Measurements from ENCODE around the gene TRIM41.

DNA sequence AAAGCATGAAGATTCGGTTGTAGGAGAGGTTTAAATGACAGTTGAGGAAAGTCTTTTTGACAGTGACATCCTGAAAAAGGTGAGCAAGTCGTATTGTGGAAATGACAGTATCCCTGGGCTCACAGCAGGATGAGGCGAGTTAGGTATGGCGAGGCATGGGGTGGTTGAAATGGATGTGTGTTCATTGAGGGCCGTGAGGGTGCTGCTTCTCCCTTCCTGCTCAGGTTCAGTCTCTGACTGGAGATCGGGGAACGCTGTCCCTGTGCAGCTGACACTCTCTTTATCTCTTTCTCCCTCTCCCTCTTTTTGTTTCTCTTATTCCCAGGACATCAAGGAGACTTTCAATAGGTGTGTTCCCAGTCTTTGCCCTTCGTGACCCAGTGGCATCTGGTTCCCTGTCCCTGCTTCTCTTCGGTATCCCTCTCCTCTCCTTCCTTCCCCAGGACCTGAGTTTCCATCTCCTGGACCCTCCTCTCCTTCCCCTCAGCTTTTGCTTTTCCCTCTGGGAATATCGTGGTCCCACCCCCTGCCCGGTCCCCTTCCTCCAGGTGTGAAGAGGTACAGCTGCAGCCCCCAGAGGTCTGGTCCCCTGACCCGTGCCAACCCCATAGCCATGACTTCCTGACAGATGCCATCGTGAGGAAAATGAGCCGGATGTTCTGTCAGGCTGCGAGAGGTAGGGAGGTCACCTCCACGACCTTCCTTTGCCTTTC, 10.2 kb downstream of the TRIM41 start:
- TF ChIP-seq, protein P1, sequence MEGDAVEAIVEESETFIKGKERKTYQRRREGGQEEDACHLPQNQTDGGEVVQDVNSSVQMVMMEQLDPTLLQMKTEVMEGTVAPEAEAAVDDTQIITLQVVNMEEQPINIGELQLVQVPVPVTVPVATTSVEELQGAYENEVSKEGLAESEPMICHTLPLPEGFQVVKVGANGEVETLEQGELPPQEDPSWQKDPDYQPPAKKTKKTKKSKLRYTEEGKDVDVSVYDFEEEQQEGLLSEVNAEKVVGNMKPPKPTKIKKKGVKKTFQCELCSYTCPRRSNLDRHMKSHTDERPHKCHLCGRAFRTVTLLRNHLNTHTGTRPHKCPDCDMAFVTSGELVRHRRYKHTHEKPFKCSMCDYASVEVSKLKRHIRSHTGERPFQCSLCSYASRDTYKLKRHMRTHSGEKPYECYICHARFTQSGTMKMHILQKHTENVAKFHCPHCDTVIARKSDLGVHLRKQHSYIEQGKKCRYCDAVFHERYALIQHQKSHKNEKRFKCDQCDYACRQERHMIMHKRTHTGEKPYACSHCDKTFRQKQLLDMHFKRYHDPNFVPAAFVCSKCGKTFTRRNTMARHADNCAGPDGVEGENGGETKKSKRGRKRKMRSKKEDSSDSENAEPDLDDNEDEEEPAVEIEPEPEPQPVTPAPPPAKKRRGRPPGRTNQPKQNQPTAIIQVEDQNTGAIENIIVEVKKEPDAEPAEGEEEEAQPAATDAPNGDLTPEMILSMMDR (tag by site-specific recombination; IDR thresholded peaks at IDR 0.05), result no peak
- no peak for TF ChIP-seq ZNF324 (tag by site-specific recombination; IDR thresholded peaks at IDR 0.05)
- no peak for TF ChIP-seq ZNF138 (tag by site-specific recombination; IDR thresholded peaks at IDR 0.05; ENCODE audit: borderline replicate concordance)
- TF ChIP-seq ZNF274 (IDR thresholded peaks at IDR 0.05; ENCODE audit: low read length), result no peak
- TF ChIP-seq ZNF274 (tag by site-specific recombination; IDR thresholded peaks at IDR 0.05; ENCODE audit: borderline replicate concordance), result no peak
- no peak for TF ChIP-seq ZNF394 (tag by site-specific recombination; IDR thresholded peaks at IDR 0.05; ENCODE audit: borderline replicate concordance)
- no peak for TF ChIP-seq ZSCAN16 (tag by site-specific recombination; IDR thresholded peaks at IDR 0.05)
- TF ChIP-seq, protein P2, sequence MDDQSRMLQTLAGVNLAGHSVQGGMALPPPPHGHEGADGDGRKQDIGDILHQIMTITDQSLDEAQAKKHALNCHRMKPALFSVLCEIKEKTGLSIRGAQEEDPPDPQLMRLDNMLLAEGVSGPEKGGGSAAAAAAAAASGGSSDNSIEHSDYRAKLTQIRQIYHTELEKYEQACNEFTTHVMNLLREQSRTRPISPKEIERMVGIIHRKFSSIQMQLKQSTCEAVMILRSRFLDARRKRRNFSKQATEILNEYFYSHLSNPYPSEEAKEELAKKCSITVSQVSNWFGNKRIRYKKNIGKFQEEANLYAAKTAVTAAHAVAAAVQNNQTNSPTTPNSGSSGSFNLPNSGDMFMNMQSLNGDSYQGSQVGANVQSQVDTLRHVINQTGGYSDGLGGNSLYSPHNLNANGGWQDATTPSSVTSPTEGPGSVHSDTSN (CRISPR knock-in tag; IDR thresholded peaks at IDR 0.05), result no peak
- TF ChIP-seq, protein P3, sequence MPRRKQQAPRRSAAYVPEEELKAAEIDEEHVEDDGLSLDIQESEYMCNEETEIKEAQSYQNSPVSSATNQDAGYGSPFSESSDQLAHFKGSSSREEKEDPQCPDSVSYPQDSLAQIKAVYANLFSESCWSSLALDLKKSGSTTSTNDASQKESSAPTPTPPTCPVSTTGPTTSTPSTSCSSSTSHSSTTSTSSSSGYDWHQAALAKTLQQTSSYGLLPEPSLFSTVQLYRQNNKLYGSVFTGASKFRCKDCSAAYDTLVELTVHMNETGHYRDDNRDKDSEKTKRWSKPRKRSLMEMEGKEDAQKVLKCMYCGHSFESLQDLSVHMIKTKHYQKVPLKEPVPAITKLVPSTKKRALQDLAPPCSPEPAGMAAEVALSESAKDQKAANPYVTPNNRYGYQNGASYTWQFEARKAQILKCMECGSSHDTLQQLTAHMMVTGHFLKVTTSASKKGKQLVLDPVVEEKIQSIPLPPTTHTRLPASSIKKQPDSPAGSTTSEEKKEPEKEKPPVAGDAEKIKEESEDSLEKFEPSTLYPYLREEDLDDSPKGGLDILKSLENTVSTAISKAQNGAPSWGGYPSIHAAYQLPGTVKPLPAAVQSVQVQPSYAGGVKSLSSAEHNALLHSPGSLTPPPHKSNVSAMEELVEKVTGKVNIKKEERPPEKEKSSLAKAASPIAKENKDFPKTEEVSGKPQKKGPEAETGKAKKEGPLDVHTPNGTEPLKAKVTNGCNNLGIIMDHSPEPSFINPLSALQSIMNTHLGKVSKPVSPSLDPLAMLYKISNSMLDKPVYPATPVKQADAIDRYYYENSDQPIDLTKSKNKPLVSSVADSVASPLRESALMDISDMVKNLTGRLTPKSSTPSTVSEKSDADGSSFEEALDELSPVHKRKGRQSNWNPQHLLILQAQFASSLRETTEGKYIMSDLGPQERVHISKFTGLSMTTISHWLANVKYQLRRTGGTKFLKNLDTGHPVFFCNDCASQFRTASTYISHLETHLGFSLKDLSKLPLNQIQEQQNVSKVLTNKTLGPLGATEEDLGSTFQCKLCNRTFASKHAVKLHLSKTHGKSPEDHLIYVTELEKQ (tag by site-specific recombination; IDR thresholded peaks at IDR 0.05; ENCODE audit: borderline replicate concordance), result no peak
- no peak for TF ChIP-seq ZBTB1 (tag by site-specific recombination; IDR thresholded peaks at IDR 0.05)
- no peak; the same call in 1 of the 2 replicates for TF ChIP-seq ZEB2 (tag by site-specific recombination; IDR thresholded peaks at IDR 0.05)
- TF ChIP-seq TCF7L2 (IDR thresholded peaks at IDR 0.05; ENCODE audit: borderline replicate concordance, low read depth, low read length), result no peak
- no peak for TF ChIP-seq ZNF621 (tag by site-specific recombination; IDR thresholded peaks at IDR 0.05)
- no peak for TF ChIP-seq ZBTB20 (tag by site-specific recombination; IDR thresholded peaks at IDR 0.05)
- TF ChIP-seq, protein P4, sequence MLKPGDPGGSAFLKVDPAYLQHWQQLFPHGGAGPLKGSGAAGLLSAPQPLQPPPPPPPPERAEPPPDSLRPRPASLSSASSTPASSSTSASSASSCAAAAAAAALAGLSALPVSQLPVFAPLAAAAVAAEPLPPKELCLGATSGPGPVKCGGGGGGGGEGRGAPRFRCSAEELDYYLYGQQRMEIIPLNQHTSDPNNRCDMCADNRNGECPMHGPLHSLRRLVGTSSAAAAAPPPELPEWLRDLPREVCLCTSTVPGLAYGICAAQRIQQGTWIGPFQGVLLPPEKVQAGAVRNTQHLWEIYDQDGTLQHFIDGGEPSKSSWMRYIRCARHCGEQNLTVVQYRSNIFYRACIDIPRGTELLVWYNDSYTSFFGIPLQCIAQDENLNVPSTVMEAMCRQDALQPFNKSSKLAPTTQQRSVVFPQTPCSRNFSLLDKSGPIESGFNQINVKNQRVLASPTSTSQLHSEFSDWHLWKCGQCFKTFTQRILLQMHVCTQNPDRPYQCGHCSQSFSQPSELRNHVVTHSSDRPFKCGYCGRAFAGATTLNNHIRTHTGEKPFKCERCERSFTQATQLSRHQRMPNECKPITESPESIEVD (tag by site-specific recombination; IDR thresholded peaks at IDR 0.05), result no peak
